NCI-H748 (cell line): Measurements from ENCODE around the gene SPECC1L.

Source experiments
- DNase-seq: peaks from one replicate; lab custom pipeline; 2025; ENCODE audit not compliant: unreplicated experiment; lab: John Stamatoyannopoulos, UW

SPECC1L gene

DNA sequence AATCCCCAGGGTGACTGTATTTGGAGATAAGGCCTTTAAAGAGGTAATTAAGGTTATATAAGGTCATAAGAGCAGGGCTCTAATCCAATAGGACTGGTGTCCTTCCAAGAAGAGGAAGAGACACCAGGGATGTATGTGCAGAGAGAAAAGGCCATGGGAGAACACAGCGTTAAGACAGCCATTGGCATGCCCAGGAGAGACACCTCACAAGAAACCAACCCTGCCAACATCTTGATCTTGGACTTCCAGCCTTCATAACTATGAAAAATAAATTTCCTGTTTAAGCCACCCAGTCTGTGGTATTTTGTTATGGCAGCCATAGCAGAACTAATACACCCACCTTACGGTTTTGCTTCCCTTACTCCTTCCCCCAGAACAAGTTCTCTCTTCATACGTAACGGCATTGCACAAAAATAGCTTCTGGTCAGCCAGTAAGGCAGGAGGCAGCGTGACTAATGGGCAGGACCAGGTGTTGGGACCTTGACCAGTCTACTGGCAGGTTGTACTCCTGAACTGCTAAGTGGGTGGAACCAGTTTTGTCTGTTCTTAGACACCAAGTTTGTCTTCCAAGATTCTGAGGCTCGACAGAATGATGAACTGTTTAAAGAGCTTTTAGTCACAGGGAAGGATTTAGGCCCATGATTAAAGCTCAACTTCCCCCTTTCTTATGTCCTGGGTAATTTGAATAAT is 192.6 kb downstream of the SPECC1L start:
- no peak for DNase-seq

DNA sequence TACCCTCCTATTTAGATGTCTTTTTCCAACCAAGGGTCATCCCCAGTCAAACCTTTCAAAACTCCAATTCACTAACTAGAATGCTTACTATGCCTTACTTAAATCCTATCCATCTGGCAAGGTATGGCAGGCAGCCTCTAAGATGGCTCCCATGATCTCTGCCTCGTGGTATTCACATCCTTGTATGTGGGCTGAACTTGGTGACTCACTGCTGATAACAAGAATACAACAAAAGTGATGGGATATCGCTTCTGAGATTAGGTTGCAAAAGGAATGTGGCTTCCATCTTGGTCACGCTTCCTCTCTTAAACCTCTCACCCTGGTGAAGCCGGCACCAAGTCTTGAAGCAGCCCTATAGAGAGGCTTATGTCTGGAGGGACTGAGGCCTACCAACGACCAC is 194.9 kb downstream of the SPECC1L start:
- no peak for DNase-seq

DNA sequence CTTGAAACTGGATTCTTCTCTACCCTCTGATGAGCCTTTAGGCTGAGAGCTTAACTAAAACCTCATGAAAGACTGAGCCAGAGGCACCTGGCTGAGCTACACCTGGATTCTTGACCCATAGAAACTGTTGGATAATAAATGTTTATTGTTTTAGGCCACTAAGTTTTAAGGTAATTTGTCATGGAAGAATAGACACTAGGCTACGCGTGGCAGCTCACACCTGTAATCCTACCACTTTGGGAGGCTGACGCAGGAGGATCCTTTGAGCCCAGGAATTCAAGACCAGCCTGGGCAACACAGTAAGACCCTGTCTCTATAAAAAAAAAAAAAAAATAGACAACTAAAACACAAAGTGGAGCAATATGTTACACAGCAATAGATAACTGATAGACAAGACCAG is 195.3 kb downstream of the SPECC1L start:
- no peak for DNase-seq

DNA sequence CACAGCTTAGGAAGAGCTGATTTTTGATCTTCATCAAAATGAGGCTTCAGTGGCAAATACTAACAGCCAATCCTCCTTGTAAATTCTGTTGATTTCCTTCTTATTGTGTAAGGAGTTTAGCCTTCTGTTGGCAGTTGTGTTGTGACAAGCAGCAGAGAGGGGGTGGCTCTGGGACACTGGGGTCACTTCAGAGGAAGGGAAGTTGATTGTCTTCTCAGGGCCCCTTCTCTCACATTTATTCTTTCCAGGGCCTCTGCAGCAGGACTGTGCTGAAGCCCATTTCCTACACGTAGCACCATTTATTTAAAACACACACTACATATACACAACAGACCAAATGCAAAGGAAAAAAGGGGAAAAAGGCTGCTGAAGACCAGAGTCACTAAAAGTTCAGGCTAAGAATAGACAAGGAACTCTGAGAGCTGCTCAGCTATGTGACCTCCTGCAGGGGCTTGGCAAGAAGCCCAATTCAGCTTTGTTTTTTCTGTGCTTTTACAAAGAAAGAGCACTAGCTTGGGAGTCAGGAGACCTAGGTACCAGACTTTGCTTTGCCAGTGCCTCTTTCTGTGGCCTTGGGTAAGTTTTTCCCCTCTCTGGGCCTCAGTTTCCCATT is 196.2 kb downstream of the SPECC1L start:
- no peak for DNase-seq

DNA sequence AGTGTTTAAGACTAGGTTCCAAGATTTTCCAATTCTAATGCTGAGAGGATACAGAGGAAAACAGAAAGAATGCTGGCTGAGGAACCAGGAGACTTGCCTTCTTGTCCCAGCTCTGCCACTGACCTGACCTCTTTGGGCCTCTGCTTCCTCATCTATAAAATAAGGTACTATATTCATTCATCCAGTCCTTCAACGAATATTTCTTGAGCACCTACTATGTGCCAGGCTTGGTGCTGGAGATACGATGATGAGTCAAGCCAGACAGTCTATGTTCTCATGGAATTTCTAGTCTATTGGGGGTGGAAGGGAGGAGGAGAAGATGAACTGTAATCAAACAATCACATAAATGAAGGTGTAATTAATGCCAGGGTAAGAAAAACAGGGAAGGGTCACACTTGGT is 196.7 kb downstream of the SPECC1L start:
- DNase-seq, result no peak
